Measurements from ENCODE around the gene PLEKHH3.
A peak's percentile ranks its signal among the peaks of the same experiment; 100 is the strongest.

GRCh38 chr17:42720996-42721583, 44.3 kb upstream of the PLEKHH3 start:
- TF ChIP-seq CTCF (IDR thresholded peaks at IDR 0.05) (peak; percentile 59 to 76 (median 68)), POLR2A (IDR thresholded peaks at IDR 0.05) (no peak)

All from esophagus squamous epithelium (tissue), 4 donors.